ENCODE measurements around the gene KCNQ1.

The KCNQ1 gene

GRCh38 chr11:2655834-2656622, 211.2 kb downstream of the KCNQ1 start:
- no peak for TF ChIP-seq CTCF (IDR thresholded peaks at IDR 0.05)

DNA sequence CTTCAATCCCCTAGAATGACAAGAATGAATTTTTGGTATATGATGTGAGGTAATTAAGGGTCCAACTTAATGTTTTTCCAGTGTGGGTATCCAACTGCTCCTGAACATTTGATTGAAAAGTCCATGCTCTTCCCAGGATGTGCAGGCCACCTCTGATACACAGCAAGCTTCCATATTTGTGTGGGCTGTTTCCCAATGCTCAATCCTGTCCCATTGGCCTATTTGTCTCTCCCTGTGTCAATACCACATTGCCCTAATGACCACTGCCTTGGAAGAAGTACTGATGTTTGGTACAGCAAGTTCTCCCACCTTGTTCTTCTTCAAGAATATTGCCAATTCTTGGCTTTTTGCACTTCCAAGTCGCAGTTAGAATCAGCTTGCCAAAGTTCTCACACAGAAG, 212.1 kb downstream of the KCNQ1 start:
- no peak for TF ChIP-seq CTCF (IDR thresholded peaks at IDR 0.05)

DNA sequence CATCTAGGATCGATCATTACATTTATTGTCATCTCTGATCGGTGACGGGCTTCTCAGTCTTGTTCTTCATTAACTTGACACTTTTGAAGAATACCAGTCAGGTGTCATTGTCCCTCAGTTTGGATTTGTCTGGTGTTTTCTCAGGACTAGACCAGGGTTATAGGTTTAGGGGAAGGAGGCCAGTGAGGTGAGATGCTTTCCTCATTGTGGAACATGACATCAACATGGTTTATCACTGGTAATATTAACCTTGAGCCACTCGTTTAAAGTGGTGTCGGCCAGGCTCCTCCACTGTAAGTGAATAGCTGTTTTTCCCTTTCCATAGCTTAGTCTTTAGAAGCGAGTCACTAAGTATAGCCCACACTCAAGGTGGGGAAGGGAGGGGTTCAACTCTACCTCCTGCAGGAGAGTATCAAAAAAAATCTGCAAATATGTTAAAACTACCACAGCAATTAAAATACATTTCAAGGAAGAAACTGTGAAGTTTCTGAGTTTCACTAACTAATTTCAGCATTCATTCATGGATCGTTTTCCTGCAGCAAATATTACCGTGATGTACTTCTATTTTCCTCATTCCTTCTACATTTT, 213.0 kb downstream of the KCNQ1 start:
- no peak for TF ChIP-seq CTCF (IDR thresholded peaks at IDR 0.05)

GRCh38 chr11:2660357-2660939, 215.6 kb downstream of the KCNQ1 start:
- TF ChIP-seq CTCF (IDR thresholded peaks at IDR 0.05) = no peak

DNA sequence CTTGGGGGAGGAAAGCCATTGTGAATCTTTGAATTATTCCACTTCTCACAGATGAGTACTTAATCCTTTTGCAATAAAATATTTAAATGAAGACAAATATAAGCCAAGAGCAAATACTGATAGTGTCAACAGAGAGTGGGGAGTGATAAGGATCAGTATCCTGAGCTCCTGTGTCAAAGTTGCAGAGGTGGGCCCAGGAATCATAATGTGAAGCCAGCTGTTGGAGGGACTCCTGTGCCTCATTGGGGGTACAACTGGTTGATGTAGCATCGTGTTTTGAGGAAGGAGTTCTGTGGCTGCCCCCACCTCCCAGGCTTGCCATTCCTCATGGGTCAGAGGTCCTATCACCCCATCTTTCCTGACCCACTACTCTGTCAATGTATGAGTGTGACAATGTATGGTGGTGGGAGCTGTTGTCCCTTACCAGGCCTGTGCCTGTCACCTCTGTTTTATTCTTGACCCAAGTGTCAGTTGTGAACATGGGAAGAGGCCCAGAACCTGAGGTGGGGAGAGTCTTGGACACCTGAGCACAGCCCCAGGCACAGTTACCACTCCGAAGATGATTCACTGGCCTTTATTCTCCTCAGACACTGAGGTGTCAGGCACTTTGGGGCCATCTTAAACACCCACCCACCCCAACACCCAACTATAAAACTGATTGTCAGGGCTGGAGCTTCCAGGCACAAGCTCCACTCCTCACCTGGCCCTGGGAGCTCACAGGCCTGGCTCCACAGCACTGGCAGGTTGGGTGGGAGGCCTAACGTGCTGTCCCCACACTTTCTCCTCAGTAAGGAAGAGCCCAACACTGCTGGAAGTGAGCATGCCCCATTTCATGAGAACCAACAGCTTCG, 216.6 kb downstream of the KCNQ1 start:
- TF ChIP-seq CTCF (IDR thresholded peaks at IDR 0.05) = no peak

DNA sequence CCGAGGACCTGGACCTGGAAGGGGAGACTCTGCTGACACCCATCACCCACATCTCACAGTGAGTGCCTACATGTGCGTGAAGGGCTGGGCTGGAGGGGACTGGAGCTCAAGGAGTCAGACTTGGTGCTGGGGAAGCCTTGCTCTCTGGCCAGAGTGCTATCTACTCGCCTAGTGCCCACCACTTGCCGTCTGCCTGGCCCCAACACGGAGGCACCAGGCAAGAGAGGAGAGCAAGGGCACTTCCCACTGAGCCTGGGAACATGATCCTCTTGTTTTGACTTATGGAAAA, 217.2 kb downstream of the KCNQ1 start:
- no peak for TF ChIP-seq CTCF (IDR thresholded peaks at IDR 0.05)

DNA sequence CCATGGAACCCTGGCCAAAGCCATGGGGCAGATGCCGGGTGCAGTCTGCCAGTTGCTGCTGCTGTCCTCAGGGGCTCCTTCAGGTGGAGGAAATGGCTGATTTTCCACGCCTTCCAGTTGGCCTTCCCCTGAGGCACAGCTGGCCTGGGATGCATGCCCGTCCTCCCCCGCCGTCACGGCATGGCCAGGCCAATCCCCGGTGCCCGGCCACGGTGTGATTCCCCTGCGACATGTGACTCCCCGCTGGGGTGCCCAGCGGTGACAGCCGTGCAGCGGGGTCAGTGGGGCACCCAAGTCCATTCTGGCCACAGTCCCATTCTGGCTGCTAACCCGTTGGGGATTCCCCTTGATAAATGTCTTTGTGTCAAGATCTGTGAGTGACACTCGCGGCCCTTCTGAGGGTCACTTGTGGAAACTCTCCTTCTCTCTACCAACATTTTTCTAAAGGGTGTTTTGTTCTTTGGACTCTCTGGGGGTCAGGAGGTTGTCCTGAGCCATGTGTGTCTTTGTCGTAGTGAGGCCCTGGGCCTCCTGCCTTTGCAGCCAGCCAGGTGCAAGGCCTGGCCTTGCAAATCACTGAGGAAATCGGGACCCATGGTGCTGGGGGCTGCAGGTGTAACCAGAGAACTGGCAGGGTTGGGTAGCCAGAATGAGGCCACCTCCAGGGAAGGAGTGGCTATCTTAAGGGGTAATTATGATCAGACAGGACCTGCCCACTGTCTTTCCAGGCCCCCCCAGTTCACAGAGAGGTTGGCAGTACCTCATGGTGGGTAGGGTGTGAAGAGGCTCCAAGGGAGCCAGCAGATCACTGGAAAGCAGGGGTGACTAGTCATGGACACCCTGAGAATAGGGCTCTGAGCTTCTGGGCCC, 217.9 kb downstream of the KCNQ1 start:
- TF ChIP-seq CTCF (IDR thresholded peaks at IDR 0.05) = no peak
